ENCODE data around the gene RAB9A.
A peak's percentile ranks its signal among the peaks of the same experiment; 100 is the strongest.
"Not testable (repeated sequence)": the region's sequence is repeated elsewhere in the genome, so short reads cannot be mapped to it uniquely, and the experiment has no call there.

The RAB9A gene

DNA sequence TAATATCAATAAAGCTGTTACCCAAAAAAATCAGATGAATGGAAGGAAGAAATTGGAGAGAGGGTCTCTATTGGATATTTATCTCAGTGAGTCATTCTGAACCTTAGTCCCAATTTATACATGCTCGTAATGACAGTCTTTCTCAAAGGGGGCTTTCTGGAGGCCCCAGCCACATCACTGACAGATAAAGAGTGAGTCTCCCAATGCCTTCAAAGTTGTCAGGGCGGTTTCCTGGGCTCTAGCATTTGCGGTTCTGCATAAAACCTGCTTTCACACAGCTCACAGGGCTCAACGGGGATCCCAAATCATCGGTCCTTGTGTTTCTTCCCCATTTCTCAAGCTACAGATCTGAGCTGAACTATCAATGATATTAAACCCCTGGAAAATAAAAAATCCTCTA lies 18.7 kb upstream of the RAB9A start:
- no peak for DNase-seq

DNA sequence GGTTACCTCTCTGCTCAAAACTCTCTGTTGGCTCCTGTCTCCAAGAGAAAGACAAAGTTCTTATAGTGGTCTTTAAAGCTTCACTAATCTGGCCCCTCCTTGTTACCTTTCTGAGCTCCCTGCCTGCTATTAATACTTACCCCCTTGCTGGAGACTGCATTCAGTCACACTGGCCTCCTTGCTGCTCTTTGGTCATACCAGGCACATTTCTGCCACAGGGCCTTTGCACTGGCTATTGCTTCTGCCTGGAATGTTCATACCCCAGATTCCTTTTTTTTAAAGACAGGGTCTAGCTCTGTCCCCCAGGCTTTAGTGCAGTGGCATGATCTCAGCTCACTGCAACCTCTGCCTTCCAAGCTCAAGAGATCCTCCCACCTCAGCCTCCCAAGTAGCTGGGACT lies 15.9 kb upstream of the RAB9A start:
- DNase-seq = no peak

DNA sequence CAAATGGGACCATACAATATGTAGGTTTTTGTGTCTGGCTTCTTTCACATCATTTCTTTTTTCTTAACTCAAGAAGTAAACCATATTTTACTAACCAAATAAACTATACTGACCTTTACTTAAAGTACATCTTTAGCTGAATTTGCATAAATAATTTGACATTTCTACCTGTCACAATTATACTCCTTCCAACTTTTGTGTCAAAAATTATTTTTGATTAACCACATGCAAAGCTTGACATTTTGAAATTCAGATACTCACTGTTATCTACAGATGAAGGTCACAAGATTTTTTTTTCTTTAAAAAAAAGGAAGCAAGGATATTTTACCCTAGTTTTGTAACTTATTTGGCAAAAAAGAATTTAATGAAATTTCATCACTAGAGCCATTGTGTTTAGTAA lies 12.0 kb upstream of the RAB9A start:
- no peak for DNase-seq

DNA sequence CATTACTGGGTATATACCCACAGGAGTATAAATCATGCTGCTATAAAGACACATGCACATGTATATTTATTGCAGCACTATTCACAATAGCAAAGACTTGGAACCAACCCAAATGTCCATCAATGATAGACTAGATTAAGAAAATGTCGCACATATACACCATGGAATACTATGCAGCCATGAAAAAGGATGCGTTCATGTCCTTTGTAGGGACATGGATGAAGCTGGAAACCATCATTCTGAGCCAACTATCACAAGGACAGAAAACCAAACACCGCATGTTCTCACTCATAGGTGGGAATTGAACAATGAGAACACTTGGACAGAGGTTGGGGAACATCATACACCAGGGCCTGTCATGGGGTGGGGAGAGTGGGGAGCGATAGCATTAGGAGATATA lies 9.2 kb upstream of the RAB9A start:
- DNase-seq = not testable (repeated sequence)

DNA sequence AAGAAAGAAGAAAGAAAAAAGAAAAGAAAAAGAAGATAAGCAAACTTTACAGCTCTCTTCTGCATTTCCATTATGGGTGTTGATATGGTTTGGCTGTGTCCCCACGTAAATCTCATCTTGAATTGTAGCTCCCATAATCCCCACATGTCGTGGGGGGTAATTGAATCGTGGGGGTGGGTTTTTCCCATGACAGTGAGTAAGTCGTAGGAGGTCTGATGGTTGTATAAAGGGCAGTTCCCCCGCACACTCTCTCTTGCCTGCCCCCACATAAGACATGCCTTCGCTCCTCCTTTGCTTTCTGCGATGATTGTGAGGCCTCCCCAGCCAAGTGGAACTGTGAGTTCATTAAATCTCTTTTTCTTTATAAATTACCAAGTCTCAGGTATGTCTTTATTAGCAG lies 7.3 kb upstream of the RAB9A start:
- DNase-seq = no peak

DNA sequence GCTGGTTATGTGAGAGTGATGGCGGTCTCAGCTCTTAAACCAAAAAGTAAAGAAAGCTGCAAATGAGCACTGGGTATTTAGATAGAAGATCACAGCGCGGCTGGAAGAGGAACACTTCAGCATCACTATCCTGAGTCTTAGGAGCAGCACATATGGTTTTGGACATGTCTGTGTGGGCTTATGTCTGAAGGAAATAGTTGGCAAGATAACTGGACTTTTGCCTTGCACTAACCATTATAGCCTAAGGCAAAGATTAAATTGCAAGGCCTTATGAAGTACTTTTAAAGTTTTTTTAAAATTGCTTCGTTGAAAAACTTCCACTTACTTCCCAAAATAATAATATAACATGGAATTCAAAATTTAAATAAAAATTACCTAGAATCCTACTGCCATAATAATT lies 4.6 kb upstream of the RAB9A start:
- no peak for DNase-seq

DNA sequence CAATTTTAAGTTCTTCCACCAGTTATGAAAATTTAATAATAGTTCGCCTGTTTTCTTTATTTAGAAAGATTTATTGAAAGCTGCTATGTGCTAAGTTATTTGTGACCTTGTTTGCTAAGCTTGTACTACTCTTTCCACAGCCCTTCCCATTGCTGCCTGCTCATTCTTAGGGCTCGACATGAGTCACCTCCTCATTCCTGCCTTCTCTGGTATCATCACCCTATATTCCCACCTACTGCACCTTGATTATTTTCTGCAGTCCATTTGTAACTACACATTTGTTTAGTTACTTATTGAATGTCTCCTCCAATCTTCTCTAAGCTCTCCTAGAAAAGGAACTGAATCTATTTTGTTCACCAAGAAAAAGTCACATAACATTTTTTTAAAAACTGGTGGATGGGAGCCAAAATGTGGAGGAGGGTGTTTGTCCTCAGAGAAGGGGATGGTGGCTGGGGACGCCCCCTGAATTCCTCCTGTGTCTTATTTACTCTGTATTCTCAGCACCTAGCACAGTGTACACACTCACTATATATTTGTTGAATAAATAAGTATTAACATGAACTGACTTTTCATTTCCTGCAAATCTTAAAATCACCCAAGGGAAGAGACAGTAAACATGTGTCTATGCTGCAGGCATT lies 3.7 kb upstream of the RAB9A start:
- DNase-seq = no peak

DNA sequence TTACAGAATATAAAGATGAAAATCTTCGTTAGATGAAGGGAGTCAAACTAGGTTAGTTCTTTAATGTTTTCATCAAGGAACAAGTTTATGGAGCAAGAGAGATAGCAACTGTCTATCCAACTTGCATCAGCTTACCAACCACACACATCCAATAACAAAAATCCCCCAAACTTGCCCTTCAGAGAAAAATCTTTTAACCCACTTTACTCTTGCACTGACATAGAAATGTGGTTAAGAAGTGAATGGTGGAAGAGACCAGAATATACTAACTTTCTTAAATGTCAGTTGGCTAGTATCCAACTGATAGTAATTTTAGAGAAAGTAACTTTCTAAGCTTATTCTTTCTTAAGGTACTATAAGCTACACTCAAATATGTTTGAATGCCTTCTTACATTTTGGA lies 1.7 kb upstream of the RAB9A start:
- no peak for DNase-seq

DNA sequence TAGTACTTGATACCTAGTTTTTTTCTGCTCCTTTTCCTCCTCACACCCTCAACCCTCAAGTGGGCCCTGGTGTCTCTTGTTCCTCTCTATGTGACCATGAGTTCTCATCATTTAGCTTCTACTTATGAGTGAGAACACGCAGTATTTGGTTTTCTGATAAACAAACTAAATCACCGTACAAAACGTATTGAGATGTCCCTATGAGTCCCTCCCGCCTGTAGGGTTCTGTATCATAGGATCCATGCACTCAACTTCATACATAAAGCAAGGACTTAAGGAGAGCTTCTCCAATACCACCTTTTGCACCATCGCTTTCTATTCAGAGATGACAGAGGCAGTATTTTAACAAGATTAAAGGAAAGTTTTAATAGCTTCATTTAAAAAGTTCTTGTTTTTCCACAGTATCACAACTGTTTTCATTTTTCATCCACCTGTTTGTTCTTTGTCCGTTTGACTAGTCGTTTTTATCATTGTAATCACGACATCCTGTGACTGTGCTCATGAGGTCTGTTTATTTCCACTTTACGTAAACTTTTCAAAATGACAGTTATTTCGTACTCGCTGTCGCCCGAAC lies 457 bp upstream of the RAB9A start:
- no peak for DNase-seq

DNA sequence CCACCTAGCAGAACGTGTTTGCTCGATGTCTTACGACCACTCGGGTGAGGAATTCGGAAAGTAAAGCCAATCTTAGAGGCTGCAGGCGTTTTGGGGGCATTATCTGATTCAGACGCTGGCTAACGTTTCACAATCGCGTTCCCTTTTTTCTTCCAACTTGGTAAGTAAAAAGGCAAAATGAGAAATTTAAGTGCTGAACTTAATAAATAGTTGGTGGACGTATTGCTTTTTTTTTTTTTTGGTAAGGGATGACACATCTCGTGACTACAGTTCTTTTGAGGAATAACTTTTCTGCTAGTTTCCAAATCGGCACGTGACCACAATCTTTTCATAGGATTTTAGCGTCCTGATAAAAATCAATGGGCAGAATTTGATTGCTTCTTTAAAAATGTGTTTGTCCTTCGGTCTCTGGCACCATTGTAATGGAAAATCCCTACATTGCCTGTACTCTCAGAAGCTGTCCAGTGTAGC lies 848 bp downstream of the RAB9A start:
- DNase-seq = no peak

DNA sequence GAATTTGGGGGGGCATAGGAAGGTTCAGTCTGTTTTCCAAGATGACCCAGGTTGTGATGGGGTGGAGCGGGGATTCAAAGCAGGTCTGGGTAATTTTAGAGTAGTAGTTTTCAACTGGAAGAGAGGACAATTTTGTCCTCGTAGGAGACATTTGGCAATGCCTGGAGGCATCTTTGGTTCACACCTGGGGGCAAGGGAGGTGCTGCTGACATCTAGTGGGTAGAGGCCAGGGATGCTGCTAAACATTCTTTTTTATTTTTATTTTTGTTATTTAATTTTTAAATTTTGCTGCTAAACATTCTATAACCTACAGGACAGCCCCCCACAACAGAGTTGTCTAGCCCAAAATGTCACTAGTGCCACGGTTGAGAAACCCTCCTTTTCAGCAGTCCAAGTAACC lies 1.9 kb downstream of the RAB9A start:
- DNase-seq = no peak

DNA sequence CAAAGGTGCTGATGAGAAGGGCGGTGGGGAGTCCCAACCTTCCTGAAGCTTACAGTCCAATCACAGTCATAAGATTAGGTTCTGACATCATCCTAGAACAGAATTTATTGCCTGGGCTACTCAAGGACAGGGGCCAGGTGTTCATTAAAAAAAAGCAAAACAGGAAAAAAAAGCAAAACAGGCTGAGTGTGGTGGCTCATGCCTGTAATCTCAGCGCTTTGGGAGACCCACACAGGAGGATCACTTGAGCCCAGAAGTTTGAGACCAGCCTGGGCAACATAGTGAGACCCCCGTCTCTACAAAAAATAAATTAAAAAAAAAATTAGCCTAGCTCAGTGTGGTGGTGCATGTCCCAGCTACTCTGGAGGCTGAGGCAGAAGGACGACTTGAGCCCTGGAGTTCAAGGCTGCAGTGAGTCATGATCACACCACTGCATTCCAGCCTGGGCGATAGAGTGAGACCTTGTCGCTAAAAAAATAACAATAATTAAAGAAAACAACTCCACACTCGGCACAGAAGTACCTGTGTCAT lies 3.0 kb downstream of the RAB9A start:
- peak; percentile 31 for DNase-seq

DNA sequence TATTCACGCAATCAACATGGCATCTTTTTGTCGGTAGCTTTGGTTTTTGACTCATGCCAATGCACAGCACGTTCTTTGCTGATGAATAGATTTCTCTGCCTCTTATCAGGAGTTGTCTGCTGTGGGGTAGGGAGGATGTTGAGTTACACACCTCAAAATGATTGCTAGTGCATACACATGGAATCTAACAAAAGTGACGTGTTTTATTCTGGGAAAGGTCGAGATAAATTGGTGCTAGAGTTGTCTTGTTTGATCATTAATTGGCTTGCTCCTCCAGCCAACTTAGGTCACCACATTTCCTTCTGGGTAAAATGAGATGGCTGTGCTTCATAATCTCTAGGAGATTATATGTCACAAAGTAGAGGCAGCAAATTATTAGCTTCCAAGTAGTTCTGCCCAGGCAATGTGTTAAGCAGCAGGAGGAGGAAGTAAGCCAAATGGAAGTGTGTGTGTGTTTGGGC lies 3.9 kb downstream of the RAB9A start:
- DNase-seq = no peak

DNA sequence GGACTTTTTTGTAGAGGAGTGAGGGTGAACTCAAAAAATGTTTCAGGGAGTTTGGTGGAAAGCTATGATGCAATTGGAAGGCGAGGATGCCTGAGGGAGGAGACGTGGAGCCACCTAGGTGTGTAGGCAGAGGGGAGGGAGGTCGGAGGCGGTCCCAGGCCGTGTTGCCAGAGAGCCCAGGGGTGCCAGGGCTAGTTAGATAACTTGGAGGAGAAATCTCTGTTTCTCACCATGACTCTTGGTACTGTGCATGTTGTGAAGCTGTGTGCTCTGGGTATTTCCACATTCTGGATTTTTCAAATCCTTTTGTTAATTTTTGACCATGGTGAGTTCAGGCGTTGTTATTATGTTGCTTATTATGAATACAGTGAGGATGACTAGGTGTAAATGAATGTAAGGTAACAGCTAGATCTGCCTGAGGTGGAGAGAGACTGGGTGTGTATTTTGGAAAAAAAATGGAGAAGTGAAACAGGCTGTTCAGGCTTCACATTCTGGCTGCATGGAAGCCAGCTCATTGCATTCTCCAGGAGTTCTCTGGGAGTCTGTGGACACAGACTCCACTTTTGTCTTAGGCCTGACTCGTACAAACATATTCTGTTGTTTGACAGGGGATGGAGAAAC lies 4.5 kb downstream of the RAB9A start:
- no peak for DNase-seq

DNA sequence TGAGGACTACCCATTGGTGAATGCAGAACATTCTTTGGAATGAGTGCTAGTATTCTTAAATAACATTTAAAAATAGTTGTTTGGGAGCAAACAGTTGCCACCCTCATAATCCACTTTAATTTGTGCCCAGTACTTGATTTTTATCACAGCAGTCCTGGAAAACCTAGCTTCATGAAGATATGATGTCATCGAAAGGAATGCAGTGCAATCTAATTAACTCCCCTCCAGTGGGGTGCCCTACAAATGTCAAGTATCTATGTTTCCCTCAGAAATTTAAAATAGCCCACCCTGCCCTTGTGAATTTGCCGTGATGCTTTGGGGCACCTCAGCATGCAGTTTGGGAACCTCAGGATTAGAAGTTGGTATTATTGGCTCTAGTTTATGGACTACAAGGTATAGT lies 5.4 kb downstream of the RAB9A start:
- no peak for DNase-seq

DNA sequence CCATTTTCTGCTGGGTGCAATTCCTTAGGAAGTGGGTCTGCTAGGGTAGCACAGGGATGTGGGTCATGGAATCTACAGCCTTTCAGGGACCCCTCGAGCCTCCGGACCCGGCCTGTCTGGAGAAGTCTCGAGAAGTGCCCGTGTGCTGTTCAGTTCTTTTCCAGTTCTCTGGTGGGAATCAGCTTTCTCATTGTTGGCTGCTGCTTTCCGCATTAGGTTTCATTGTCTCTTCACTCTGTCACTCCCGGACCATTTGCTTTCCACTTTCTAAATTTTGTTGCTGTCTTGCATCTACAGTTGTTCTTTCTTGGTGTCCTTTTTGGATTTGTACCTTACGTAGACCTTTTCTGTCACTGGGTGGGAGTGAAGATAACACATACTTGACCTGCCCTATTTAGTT lies 6.1 kb downstream of the RAB9A start:
- DNase-seq = no peak

DNA sequence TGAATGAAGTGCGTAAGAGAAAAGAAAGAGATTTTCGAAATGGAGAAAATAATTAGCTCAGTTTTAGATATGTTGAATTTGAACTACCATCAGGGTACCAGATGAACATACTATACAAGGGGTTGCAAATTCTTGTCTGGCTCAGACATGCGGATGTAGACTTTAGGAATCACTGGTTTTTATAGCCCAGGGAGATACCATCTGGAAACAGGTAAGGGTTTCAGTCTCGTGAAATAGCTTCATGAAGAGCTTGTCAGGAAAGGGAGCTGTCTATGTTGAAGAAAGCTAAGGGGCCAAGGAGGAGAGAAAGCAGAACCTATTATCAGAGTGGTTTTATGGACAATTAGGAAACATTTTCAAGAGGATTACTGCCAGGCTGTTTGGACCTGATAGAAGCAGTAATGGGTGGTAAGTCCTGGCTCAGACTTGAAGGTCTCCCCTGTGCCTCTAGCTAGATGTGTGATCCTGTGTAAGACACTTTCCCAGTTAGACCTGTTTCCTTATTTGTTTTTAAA lies 6.7 kb downstream of the RAB9A start:
- no peak for DNase-seq

DNA sequence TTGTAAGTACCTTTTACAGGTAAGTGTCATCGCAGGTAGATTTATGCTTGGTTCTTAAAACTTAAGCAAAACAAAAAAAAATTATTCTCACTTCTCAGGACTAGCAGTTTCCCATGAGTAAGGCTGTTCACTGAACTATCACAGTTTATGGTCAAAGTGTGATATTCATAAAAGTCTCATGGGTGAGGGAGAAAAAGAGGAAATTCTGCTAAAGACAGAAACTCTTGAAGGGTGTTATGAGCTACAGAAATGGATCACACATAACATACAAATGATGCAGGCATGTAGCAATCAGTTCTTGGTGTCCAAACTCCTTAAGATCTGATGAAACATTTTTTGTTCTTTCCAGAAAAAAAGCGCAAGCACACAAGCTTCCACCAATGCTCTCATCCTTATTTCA lies 8.5 kb downstream of the RAB9A start:
- DNase-seq = peak; percentile 32

DNA sequence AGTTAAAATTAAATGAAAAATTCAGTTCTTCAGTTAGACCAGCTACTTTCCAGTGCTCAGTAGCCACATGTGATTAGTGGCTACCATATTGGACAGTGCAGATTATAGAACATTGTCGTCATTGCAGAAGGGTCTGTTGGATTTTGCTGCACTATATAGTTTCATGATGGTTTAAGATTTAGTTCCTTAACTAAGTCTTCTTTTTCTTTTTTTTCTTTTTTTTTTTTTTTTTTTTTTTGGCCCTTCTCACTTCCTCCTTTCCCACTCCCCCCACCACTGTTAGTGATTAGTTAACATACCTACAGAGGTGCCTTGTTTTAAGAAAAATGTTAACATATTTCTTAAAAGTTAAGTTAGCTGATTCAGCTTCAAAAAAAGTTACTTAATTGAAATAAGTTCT lies 9.0 kb downstream of the RAB9A start:
- DNase-seq = no peak

DNA sequence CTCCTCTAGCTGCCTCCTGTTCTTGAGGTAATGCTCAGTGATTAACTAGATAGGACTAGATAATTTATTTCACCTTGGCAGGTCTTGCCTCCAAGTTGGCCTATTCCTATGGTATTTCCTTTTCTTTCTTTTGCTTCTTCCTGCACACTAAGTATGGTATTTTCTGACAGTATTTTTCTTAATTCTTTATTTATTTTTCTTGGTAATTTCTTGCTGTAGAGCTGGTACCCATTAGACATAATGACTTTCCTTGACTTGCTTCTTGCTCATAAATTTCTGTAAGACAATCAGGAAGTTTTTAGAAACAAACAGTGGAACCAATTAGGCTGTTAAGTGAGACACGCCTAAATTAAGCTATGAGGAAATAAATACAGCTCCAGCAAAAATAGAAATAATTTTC lies 9.5 kb downstream of the RAB9A start:
- DNase-seq = no peak

DNA sequence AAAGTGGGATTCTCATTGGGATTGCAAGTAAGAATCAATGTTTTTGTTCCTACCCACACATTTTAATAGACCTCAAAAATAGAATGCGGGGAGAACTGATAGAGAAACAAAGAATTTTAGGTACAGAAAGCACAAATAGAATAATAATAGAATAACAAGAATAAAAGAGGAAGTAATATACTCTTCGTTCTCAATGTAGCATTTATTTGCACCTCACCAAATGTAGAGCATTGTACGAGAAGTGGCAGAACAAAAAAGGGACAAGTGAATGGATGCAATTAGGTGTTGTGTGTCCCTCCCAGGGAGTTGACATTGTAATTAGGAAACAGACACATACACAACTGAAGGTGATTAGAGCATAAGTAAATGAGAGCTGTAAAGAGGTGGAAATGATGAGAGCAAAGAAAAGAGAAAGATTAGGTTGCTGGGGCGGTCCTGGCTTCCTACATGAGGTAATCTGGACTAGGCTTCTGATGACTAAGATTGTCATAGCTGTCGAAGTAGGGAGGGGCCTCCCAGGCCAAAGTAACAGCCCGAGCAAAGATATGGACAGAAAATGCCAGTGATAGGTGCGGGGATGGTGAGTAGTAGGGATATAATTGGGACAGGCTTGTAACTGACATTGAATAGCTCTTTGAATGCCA lies 10.4 kb downstream of the RAB9A start:
- DNase-seq = no peak

DNA sequence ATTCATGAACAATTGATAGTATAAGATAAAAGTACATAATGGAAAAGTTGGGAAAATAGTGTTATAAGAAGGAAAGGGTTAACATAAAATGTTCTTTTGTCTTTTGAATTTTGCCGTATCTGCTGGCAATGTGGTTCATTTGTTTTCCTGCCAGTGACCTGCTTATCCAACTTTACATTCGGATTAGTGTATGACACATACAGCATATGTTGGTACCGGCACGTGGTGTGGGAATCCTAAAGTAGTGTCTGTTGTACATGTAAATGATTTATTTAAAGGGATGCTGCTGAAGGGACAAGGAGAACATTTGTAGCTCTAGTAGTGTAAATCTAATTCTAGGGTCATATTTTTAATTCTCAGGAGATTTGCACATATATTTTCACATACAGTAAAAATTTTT lies 11.5 kb downstream of the RAB9A start:
- DNase-seq = no peak

DNA sequence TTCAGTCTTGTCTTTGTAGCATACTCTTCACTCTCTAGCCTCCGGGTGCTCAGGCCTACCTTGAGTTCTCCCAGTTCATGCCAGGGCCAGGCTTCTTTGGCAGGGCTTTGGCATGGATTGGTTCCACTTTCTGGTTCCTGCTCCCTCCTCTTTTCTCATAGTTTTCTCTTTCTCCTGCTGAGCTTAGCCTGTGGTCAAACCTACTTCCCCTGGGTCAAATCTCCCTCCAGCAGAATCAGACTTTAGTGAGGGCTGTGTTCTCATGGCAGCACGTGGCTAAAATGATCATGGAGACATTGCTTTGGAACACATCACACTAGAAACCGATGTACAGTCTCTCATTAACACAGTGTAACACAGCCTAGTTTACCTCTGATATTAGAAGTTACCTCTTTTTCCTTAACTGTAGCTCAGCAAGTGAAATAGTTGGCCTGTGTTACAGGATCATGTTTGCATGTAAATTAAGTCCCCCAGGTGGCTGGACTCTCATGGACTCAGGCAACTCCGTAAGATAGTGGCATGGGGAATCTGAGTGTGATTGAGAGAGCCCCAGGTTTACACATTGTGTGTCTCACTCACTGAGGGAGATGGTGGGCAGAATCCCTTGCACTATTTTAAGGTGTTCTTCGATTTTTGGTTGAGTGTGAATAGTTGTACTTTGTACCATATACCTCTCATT lies 13.3 kb downstream of the RAB9A start:
- DNase-seq = no peak
